ENCODE results near the gene AREL1. TPM values are rescaled to one million over a fixed set of nuclear protein-coding genes. Genes with fewer than 3 reads are reported as not detected.

AREL1 gene
- total RNA-seq, 1 experiment from 2014 or later = 34.3 TPM

GRCh38 chr14:74621556-74621955, 91.3 kb downstream of the AREL1 start:
- Histone ChIP-seq H3K27me3 (no peaks in the 10 kb centered on the region), H3K27ac (no peak overlapping the region), H3K4me3 (no peak overlapping the region), H3K9me3 (replicated peaks) (no peaks in the 10 kb centered on the region), H3K36me3 (no peaks in the 10 kb centered on the region), H3K4me1 (peaks cover 46% of the 10 kb centered on the region)
- no peak for DNase-seq

GRCh38 chr14:74620923-74621322, 92.0 kb downstream of the AREL1 start:
- H3K9me3 ChIP-seq (replicated peaks) = no peaks in the 10 kb centered on the region
- H3K27ac ChIP-seq = peak overlapping the region; percentile 90; the same call in 1 of the 2 replicates
- no peaks in the 10 kb centered on the region for H3K36me3 ChIP-seq
- peaks cover 46% of the 10 kb centered on the region for H3K4me1 ChIP-seq
- no peak overlapping the region for H3K4me3 ChIP-seq
- H3K27me3 ChIP-seq = no peaks in the 10 kb centered on the region
- DNase-seq = no peak

GRCh38 chr14:74620497-74620921, 92.4 kb downstream of the AREL1 start:
- H3K27ac ChIP-seq = peak overlapping the region; percentile 90
- DNase-seq = peak; percentile 65 to 76
- H3K27me3 ChIP-seq = no peaks in the 10 kb centered on the region
- no peak overlapping the region for H3K4me3 ChIP-seq
- H3K9me3 ChIP-seq (replicated peaks) = no peaks in the 10 kb centered on the region
- no peaks in the 10 kb centered on the region for H3K36me3 ChIP-seq
- peaks cover 46% of the 10 kb centered on the region for H3K4me1 ChIP-seq

GRCh38 chr14:74619672-74620131, 93.2 kb downstream of the AREL1 start:
- Histone ChIP-seq H3K9me3 (replicated peaks) (no peaks in the 10 kb centered on the region), H3K4me3 (no peak overlapping the region), H3K4me1 (peaks cover 51% of the 10 kb centered on the region), H3K27me3 (no peaks in the 10 kb centered on the region), H3K27ac (peak overlapping the region; percentile 90), H3K36me3 (no peaks in the 10 kb centered on the region)
- DNase-seq = peak; percentile 82 to 86

GRCh38 chr14:74618078-74618952, 94.6 kb downstream of the AREL1 start:
- peak; percentile 93 for DNase-seq

GRCh38 chr14:74616996-74617700, 95.7 kb downstream of the AREL1 start:
- H3K36me3 ChIP-seq = no peaks in the 10 kb centered on the region
- H3K27ac ChIP-seq = no peak overlapping the region
- H3K4me1 ChIP-seq = peaks cover 53% of the 10 kb centered on the region
- no peak for DNase-seq
- H3K27me3 ChIP-seq = no peaks in the 10 kb centered on the region
- no peaks in the 10 kb centered on the region for H3K9me3 ChIP-seq (replicated peaks)
- H3K4me3 ChIP-seq = no peak overlapping the region

More at GRCh38 chr14:74618078-74618952, 94.6 kb downstream of the AREL1 start:
- Histone ChIP-seq H3K4me1 (peaks cover 53% of the 10 kb centered on the region), H3K9me3 (replicated peaks) (no peaks in the 10 kb centered on the region), H3K4me3 (no peak overlapping the region), H3K27me3 (no peaks in the 10 kb centered on the region), H3K27ac (peak overlapping the region; percentile 90), H3K36me3 (no peaks in the 10 kb centered on the region)

GRCh38 chr14:74616507-74616906, 96.4 kb downstream of the AREL1 start:
- Histone ChIP-seq H3K36me3 (no peaks in the 10 kb centered on the region), H3K9me3 (replicated peaks) (no peaks in the 10 kb centered on the region), H3K27me3 (no peaks in the 10 kb centered on the region), H3K27ac (no peak overlapping the region), H3K4me1 (peaks cover 51% of the 10 kb centered on the region), H3K4me3 (no peak overlapping the region)
- DNase-seq = no peak

GRCh38 chr14:74615735-74616134, 97.1 kb downstream of the AREL1 start:
- H3K27ac ChIP-seq = no peak overlapping the region
- no peaks in the 10 kb centered on the region for H3K27me3 ChIP-seq
- H3K36me3 ChIP-seq = no peaks in the 10 kb centered on the region
- H3K9me3 ChIP-seq (replicated peaks) = no peaks in the 10 kb centered on the region
- no peak for DNase-seq
- peaks cover 43% of the 10 kb centered on the region for H3K4me1 ChIP-seq
- no peak overlapping the region for H3K4me3 ChIP-seq

GRCh38 chr14:74614508-74615495, 98.1 kb downstream of the AREL1 start:
- Histone ChIP-seq H3K36me3 (no peaks in the 10 kb centered on the region), H3K4me1 (peaks cover 35% of the 10 kb centered on the region), H3K27ac (no peak overlapping the region), H3K27me3 (no peaks in the 10 kb centered on the region), H3K9me3 (replicated peaks) (no peaks in the 10 kb centered on the region), H3K4me3 (no peak overlapping the region)
- DNase-seq = no peak

- Histone ChIP-seq H3K27ac (no peak overlapping the region), H3K27me3 (no peaks in the 10 kb centered on the region), H3K4me1 (peaks cover 20% of the 10 kb centered on the region), H3K4me3 (no peak overlapping the region), H3K36me3 (no peaks in the 10 kb centered on the region), H3K9me3 (replicated peaks) (no peaks in the 10 kb centered on the region)
- DNase-seq = no peak
These were observed 99.5 kb downstream of the AREL1 start for GRCh38 chr14:74613211-74613914.

GRCh38 chr14:74612350-74613021, 100.4 kb downstream of the AREL1 start:
- peak; percentile 36 to 53 for DNase-seq
- H3K27ac ChIP-seq = no peak overlapping the region
- H3K4me1 ChIP-seq = peaks cover 15% of the 10 kb centered on the region
- peak overlapping the region; percentile 56 for H3K4me3 ChIP-seq
- no peaks in the 10 kb centered on the region for H3K9me3 ChIP-seq (replicated peaks)
- H3K36me3 ChIP-seq = no peaks in the 10 kb centered on the region
- no peaks in the 10 kb centered on the region for H3K27me3 ChIP-seq

- no peaks in the 10 kb centered on the region for H3K27me3 ChIP-seq
- peak within 1 kb of the TSS; percentile 56 for H3K4me3 ChIP-seq
- no peak for DNase-seq
- H3K36me3 ChIP-seq = no peaks in the 10 kb centered on the region
- peaks cover 16% of the 10 kb centered on the region for H3K4me1 ChIP-seq
- H3K9me3 ChIP-seq (replicated peaks) = no peaks in the 10 kb centered on the region
- no peak within 1 kb of the TSS for H3K27ac ChIP-seq
These were observed 101.1 kb downstream of the AREL1 start, which contains the start of gene LTBP2 for GRCh38 chr14:74611650-74612349. Gene LTBP2, minus strand, starts transcription at chr14:74612237. Its CDS starts 293 bp downstream, at chr14:74611944.
